ENCODE results near the gene CHTF8.

DNA sequence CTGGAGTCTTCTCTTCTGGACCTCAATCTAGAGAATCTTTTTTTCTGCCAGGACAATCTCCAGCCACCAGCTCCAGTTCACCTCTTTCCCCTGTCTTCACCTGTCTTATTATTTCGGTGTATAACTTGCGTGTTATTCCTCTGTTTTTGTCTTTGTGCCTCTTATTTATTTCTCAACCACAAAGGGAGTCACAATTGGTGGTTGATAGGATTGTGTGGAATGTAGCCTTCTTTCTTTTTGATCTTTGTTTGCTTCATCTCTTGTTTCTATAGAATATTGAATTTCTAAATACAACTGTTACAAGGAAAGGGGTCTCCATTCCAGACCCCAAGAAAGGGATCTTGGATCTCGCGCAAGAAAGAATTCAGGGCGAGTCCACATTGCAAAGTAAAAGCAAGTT is 62.9 kb downstream of the CHTF8 start:
- TF ChIP-seq CTCF (IDR thresholded peaks at IDR 0.05) (no peak), ZFX (IDR thresholded peaks at IDR 0.05; ENCODE audit: borderline replicate concordance) (no peak)

Data from 22Rv1 (cell line).